GM18867 (cell line): ENCODE measurements around the gene ADAP1.

ENCODE experiments used
- ATAC-seq: cut with Tn5 transposase; IDR thresholded peaks from one replicate; pipeline ENCODE4 v1.9.1; 2021; ENCODE audit warnings: mild to moderate bottlenecking, moderate library complexity; ENCODE audit not compliant: unreplicated experiment

Gene ADAP1

DNA sequence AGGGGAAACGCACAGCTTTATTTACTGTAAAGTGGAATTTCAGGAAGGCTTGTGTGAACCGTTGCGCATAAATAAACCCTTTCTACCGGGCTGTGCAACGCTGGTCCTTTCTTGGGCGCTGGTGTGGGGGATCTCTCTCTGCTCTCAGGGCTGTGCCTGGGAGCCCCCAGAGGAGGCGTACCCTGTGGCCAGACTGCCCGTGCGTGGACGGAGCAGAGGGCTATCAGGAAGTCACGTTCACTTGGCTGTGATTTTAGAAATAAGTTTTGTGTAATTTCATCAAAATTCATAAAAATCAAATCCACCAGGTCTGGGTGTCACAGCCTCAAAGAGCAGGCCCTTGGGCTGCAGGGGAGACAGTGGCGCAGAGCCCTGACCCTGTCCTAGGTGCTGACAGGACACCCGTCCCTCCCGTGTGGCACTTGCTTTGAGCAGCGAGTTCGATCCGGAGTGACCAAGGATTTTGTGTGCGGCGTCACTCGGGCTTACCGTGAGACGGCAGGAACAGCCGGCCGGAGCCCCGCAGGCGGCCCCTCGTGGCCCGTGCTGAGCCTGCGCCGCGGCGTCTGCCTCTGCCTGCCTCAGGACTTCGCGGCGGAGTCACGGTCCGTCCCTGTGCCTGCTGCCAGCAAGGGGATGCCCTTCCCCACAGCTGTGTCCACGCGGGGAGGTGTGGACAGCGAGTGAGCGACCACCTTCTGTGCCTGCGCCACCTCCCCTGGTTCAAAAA lies 58.0 kb downstream of the ADAP1 start:
- no peak for ATAC-seq

- no peak for ATAC-seq
Measured at GRCh38 chr7:895451-896052, 58.9 kb downstream of the ADAP1 start.

DNA sequence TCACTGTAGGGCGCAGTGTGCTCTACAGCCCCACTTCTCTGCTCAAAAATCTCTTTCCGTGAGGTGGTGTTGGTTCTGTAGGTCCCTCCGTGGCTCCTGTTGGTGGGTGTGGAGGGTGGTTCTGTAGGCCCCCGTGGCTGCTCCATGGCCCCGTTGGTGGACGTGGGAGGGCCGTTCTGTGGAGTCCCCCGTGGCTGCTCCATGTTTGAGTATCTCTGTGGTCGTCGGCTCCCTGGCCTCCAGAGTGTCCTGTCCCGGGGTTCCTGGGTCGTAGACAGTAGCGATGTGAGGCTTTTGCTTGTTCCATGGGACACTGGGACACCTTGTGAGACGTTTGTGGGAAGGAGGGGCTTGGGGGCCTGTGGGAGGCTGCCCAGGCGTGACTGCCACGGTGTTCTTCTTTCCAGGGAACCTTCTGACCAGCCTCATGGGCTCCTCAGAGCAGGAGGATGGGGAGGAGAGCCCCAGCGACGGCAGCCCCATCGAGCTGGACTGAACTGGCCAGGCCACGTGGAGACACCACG lies 59.5 kb downstream of the ADAP1 start:
- no peak for ATAC-seq

DNA sequence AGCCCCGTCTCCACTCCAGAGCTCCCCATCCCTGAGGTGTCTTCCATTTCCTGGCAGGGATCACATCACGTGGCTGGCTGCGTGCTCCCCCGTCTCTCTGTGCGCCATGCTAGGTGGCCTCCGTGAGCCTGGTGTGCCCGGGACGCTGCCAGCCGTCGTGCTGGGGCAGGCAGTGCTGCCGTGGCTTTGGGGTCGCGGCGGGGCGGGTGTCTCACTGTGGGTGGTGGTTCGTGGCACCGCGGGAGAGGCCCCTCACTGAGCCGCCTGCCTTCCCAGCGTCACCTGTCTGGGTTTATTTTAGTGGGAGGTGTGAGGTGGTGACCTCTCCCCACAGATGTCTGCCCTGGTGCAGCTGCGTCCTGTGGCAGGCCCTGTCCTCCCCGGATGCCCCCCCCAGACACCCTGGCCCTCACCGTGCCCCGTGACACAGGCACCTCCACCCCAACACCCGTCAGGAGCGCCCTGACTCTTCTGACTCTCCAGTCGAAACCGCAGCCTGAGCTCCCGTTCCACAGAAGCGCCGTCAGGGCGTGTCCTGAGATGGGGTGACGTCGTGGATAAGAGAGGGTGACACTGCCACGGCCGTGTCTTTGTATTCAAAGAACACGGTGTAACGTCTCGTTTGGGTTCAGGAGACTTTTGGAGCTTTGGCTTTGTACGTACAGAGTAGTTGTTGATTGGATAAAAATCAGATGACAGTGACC lies 60.2 kb downstream of the ADAP1 start:
- ATAC-seq: no peak

- ATAC-seq: no peak
Measured at GRCh38 chr7:893686-894085, 60.8 kb downstream of the ADAP1 start.

GRCh38 chr7:892648-893593 lies 61.6 kb downstream of the ADAP1 start:
- ATAC-seq: no peak

DNA sequence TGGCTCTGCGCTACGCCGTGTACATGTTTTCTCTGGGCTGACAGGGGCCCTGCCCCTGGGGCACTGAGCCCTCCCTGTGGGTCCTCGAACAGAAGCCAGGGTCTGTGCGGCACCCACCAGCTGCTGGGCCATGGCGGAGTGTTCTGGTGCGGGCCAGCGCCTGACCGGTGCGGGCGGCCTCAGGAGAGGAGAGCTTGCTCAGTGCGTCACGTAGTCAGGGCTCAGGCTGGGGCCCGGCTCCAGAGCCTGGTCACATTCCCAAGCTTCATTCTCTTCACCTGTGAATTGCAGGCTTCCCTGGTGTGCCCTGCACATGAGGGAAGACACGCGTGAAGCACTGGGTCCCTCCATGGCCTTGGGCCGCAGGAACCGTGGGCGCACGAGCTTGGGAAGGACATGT lies 62.7 kb downstream of the ADAP1 start:
- ATAC-seq: no peak

DNA sequence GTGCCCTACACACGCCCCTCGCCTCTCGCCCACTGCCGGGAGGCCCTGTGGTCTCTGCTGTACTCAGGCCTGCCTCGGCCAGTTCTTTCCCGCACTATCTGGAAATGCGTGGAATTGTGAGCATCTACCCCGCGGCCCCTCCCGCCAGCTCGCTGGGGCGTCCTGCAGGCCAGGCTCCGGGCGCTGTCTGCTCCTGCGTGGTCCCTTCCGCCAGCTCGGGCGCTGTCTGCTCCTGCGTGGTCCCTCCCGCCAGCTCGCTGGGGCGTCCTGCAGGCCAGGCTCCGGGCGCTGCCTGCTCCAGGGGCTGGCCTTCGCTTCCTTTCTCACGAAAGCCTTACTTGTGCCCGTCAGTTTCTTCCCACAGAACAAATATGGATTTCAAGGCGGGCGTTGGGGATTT lies 63.2 kb downstream of the ADAP1 start:
- no peak for ATAC-seq

DNA sequence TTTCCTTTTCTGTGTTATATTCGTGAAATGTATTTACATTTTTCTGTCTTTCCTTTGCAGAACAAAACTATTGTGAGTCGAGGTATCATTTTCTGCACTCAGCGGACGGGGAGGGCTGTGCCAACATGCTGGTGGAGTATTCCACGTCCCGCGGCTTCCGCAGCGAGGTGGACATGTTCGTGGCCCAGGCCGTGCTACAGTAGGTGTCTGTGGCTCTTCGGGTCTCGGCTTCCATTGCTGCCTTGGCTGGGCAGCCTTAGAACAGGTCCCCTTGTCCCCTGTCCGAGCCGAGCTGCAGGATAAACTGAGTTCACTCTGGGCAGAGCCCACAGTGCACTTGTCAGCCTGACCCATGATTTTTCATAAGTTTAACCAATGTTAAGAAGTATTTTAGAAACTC lies 63.6 kb downstream of the ADAP1 start:
- ATAC-seq: no peak

DNA sequence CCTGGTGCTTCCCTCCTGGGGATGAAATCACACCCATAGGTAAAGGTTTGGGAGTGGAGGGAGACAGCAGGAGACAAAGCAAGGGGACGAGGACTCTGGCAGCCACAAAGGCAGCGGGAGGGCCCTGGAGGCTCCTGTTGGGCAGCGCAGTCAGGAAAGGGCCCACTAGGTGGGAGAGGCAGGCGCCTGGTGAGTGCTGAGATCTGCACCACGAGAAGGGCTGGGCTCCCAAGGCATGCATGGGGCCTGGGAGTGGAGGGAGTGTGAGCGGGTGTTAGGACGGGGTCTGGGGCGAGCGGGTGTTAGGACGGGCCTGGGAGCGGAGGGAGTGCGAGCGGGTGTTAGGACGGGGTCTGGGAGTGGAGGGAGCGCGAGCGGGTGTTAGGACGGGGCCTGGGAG lies 65.1 kb downstream of the ADAP1 start:
- ATAC-seq: no peak

- ATAC-seq: no peak
Measured at GRCh38 chr7:889025-889390, 65.5 kb downstream of the ADAP1 start.

GRCh38 chr7:888081-889024 lies 66.1 kb downstream of the ADAP1 start:
- no peak for ATAC-seq

DNA sequence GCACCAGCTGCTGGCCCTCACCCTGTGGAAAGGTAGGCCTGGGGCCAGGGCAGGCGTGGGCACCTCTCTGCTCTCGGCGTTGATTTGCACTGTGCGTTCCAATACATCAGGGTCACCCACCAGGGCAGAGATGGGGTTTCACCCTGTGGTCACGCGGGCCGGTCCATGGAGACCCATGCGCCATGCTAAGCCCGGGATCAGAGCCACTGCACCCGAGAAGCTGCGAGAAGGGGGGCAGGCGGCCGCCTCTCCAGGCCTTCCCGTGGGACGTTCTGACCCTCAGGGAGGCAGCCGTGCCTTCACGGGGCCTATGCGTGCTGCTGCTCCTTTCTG lies 67.0 kb downstream of the ADAP1 start:
- no peak for ATAC-seq

GRCh38 chr7:886626-887487 lies 67.6 kb downstream of the ADAP1 start:
- no peak for ATAC-seq

GRCh38 chr7:885893-886625 lies 68.4 kb downstream of the ADAP1 start:
- ATAC-seq: no peak

DNA sequence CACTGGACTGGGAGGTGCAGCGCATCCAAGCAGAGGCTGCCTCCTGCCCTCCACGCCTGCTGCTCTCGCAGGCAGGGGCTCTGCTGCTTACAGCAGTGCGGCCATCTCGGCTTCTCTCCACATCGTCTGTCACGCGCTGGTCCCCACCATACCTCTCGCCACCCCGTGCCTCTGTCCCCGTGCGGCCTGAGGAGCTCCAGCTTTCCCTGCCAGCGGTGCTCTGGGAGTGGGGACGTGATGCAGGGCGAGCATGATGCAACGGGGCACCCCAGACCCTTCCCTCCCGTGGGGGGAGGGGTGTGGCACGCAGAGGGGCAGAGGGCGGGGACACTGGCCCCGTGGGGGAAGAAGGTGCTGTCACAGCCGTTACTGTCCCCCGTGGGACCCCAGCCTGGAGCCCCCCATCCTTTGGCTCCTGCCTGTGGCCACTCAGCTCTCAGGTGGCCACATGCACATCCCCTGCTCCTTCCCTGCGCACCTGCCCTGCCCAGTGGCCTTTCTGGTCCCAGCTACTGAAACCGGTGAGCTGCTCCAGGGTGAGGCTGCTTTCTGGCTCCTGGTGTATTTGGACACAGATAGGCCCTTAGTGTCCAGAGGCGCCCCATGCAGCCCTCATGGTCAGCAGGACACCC lies 69.1 kb downstream of the ADAP1 start:
- no peak for ATAC-seq

DNA sequence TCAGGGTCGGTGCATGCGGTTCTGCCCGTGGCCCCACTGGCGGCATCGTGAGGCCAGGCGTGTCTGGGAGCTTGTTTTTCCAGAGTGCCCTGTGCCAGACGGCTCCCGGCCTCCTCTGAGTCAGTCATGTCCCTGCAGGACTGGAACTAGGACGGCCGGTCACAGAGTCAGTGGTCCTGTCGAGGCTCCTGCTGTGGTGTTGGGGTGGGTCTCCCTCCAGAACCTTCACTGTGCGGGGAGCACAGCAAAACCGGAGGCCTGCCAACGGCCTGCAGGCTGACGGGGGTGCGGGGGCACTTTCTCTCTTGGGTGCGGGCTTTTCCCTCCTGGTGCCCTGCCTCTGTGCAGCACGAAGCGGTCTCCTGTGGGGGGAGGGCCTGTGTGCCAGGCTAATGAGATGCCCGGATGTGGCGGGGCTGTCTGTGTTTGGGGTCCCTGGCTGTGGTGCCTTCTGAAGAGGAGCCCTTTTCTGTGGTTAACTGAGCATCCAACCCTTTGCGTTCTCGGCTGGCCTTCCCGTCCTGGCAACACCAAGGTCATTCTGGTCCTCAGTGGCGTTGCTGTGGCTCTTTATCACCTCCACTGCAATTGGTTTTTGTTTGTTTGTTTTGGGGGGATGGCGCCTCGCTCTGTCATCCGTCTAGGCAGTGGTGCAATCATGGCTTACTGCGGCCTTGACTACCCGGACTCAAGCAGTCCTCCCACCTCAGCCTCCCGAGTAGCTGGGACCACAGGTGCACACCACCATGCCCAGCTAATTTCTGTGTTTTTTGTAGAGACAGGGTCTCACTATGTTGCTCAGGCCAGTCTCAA lies 70.1 kb downstream of the ADAP1 start:
- ATAC-seq: no peak
